Stomach (tissue), 4 donors: ENCODE results near the gene CDK11B.
"Not testable (repeated sequence)": the region's sequence is repeated elsewhere in the genome, so short reads cannot be mapped to it uniquely, and the experiment has no call there.

Experiments
- CTCF ChIP-seq, 7 experiments: fragments of 450-650 bp in 4 of 7; fragments of 200-600 bp in 3 of 7; sonication (generic) in 3 of 7; IDR thresholded peaks; one replicate each; pipeline ENCODE4 v1.5.1; 2016 to 2019; ENCODE audit warnings: antibody characterized with exemption in 7 of 7, control low read depth in 2 of 7, mild to moderate bottlenecking in 1 of 7
- POLR2AphosphoS5 ChIP-seq, 3 donors: sonication (generic); formaldehyde crosslinking; IDR thresholded peaks; one replicate each; pipeline ENCODE4 v1.6.1; 2016; ENCODE audit warnings: antibody characterized with exemption in 3 of 3

GRCh38 chr1:1633409-1633808 lies 25.4 kb downstream of the CDK11B start:
- not testable (repeated sequence) for TF ChIP-seq CTCF, POLR2AphosphoS5 (IDR thresholded peaks at IDR 0.05)
